Left lobe of liver (tissue), 2 donors: Measurements from ENCODE around the gene ME2. TPM values are rescaled to one million over a fixed set of nuclear protein-coding genes. Genes with fewer than 3 reads are reported as not detected.
"Not testable (repeated sequence)": the region's sequence is repeated elsewhere in the genome, so short reads cannot be mapped to it uniquely, and the experiment has no call there.

Source experiments
- ATAC-seq: fragments of 200-7000 bp; cut with Tn5 transposase; one replicate; pipeline ENCODE4 v1.9.1; 2020; ENCODE audit warnings: mild to moderate bottlenecking, moderate library complexity
- DNase-seq: peaks from one replicate; pipeline ENCODE4 v3.0.0-alpha.2; 2020; ENCODE audit warnings: low spot score
- total RNA-seq: library from RNA; stranded (reverse); gene quantifications from one replicate; pipeline ENCODE4 v1.2.1, GENCODE V29; 2021
- donor health status: DM: no; HTN: no; CAD: no; lungs with moderate emphysema.
- donor health status: DM: no; HTN: yes; CAD: no.

The ME2 gene
- total RNA-seq, 1 donor from 2014 or later, result 13.2 TPM

GRCh38 chr18:50969448-50969847, 90.5 kb downstream of the ME2 start:
- no peak for DNase-seq
- ATAC-seq, result no peak

GRCh38 chr18:50970006-50970405, 91.1 kb downstream of the ME2 start:
- DNase-seq (peak; percentile 77), ATAC-seq (peak; percentile 20)

GRCh38 chr18:50972404-50972803, 93.5 kb downstream of the ME2 start:
- DNase-seq, result peak; percentile 60
- not testable (repeated sequence) for ATAC-seq

GRCh38 chr18:50973367-50974126, 94.6 kb downstream of the ME2 start:
- DNase-seq (peak; percentile 51), ATAC-seq (peak; percentile 78)

GRCh38 chr18:50977037-50977760, 98.3 kb downstream of the ME2 start:
- no peak for ATAC-seq

GRCh38 chr18:50981381-50981780, 102.5 kb downstream of the ME2 start:
- DNase-seq, result no peak
- ATAC-seq, result no peak

More at GRCh38 chr18:50977037-50977760, 98.3 kb downstream of the ME2 start:
- DNase-seq, result no peak

GRCh38 chr18:50982086-50982801, 103.3 kb downstream of the ME2 start:
- DNase-seq, result no peak
- peak; percentile 23 for ATAC-seq

GRCh38 chr18:50982802-50983179, 103.9 kb downstream of the ME2 start:
- ATAC-seq (peak; percentile 53), DNase-seq (no peak)

- DNase-seq (no peak), ATAC-seq (no peak)
These were observed 107.6 kb downstream of the ME2 start for GRCh38 chr18:50986360-50987087.

- no peak for DNase-seq
- no peak for ATAC-seq
These were observed 108.3 kb downstream of the ME2 start for GRCh38 chr18:50987261-50987660.

- DNase-seq (no peak), ATAC-seq (no peak)
These were observed 110.8 kb downstream of the ME2 start for GRCh38 chr18:50989711-50990110.

- DNase-seq (no peak), ATAC-seq (no peak)
These were observed 113.4 kb downstream of the ME2 start for GRCh38 chr18:50992351-50992762.

GRCh38 chr18:50994031-50994430, 115.1 kb downstream of the ME2 start:
- no peak for DNase-seq
- ATAC-seq, result no peak

- not testable (repeated sequence) for DNase-seq, ATAC-seq
These were observed 124.3 kb downstream of the ME2 start for GRCh38 chr18:51003174-51003573.

Other genes with a start within 250 kb of the ME2 start
- 12.0 TPM for gene MRO, start 59.1 kb upstream of the ME2 start, total RNA-seq
- gene ELAC1, start 88.9 kb downstream of the ME2 start, total RNA-seq, result 5.2 TPM
- gene SMAD4, start 151.1 kb downstream of the ME2 start, total RNA-seq, result 54.6 TPM